Esophagus muscularis mucosa (tissue), 3 donors: ENCODE results near the gene ARMC9.
"Not testable (repeated sequence)": the region's sequence is repeated elsewhere in the genome, so short reads cannot be mapped to it uniquely, and the experiment has no call there.

Experiments used
- CTCF ChIP-seq, 3 experiments: fragments of 200-600 bp in 2 of 3; fragments of 450-650 bp in 1 of 3; sonication (generic) in 2 of 3; IDR thresholded peaks; one replicate each; pipeline ENCODE4 v1.5.1; 2017 to 2019; ENCODE audit warnings: antibody characterized with exemption in 3 of 3, mild to moderate bottlenecking in 2 of 3, moderate library complexity in 1 of 3
- POLR2A ChIP-seq: fragments of 450-650 bp; IDR thresholded peaks from one replicate; pipeline ENCODE4 v1.6.1; 2017; ENCODE audit warnings: antibody characterized with exemption, moderate library complexity, mild to moderate bottlenecking, low read depth
- POLR2AphosphoS5 ChIP-seq, 2 donors: sonication (generic); formaldehyde crosslinking; IDR thresholded peaks; one replicate each; pipeline ENCODE4 v1.6.1; 2017; ENCODE audit warnings: antibody characterized with exemption in 2 of 2

GRCh38 chr2:231408304-231408703 lies 209.9 kb downstream of the ARMC9 start:
- TF ChIP-seq CTCF (IDR thresholded peaks at IDR 0.05); POLR2A; POLR2AphosphoS5 (IDR thresholded peaks at IDR 0.05): not testable (repeated sequence)
